HK-2 (cell line): ENCODE results near the gene PLA2G2D.
"Not testable (repeated sequence)": the region's sequence is repeated elsewhere in the genome, so short reads cannot be mapped to it uniquely, and the experiment has no call there.

Experiments
- DNase-seq: peaks from one replicate; pipeline ENCODE4 v3.0.0-alpha.2; 2018; ENCODE audit not compliant: unreplicated experiment

The PLA2G2D gene

GRCh38 chr1:20143318-20143717 lies 24.0 kb upstream of the PLA2G2D start:
- no peak for DNase-seq

DNA sequence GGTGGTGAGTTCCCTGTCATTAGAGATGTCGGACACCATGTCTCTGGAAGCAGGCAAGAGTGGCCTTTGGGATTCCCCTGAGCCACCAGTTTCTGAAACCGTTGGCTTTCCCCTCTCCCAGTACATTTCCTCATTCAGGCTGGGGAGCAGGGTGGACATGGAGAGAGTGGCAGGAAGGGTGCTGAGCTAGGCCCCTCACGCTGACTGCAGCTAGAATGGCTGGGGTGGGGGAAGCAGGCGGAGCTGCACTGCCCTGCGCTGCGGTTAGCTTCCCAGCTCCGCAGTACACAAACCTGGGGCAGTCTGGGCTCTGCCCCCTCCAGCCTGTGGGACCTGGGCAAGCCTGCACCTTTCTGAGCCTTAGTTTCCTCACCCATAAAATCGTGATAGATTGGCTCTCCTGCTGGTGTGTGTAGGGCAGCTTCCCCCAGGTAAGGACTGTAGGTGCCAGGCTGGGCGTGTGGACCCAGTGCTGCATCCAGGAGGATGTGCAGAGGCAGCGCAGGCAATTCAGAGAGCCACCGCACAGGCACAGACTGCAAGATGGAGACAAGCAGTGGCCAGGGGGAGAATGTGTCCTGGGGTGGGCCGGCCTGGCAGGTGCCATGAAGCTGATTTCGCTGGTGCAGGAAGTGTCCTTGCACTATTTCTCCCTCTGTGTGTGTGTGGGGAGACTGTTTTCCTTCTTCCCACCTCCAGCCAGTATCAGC lies 22.8 kb upstream of the PLA2G2D start:
- DNase-seq: no peak

DNA sequence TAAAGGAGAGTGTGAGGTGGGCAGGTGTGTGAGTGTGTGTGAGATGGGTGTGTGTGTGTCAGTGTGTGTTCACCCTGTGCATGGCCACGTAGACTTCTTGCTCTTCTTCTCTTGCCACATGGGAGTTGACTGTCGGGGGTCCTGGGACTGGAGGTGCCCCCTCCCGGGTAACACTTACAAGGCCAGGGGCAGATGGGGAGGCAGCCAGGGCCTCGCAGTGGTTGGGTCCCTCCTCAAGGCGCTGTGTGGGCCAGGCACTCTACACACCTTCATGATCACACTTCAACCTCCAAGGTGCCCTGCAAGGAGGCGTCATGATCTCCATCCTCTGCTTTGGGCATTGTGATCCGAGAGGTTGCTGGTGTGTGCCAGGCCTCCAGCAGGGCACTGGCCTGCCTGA lies 22.1 kb upstream of the PLA2G2D start:
- DNase-seq: no peak

GRCh38 chr1:20141001-20141400 lies 21.7 kb upstream of the PLA2G2D start:
- no peak for DNase-seq

GRCh38 chr1:20139776-20140612 lies 20.7 kb upstream of the PLA2G2D start:
- DNase-seq: no peak

DNA sequence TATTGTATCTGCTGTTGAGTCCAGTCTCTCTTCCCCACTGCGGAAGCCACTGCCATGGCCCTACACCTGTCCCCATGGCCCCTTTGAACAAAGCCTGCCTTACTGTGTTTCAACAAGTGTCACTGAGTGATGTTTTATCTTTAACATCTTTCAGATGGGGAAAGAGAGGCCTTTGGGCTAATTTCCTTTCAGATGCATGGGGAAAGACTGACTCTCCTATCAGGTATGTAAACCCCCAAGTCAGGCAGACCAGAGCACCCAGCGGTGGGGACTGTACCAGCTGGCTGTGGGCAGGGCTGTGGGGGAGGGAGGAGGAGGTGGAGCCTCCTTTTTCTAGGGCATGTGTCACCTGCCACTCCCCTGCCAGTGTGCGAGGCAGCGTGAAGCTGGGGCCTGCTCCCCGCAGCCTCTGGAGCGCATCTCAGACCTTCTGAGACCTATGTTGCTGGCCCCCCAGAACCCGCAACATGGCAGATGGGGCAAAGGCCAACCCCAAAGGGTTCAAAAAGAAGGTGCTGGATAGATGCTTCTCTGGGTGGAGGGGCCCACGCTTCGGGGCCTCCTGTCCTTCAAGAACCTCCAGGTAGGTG lies 19.7 kb upstream of the PLA2G2D start, which contains the start of gene PLA2G2F:
TSS of gene PLA2G2F (plus strand) at position 363 of the 590 bp plus-strand sequence. CDS start at position 468, 105 bp downstream.
- no peak for DNase-seq

GRCh38 chr1:20138346-20138745 lies 19.0 kb upstream of the PLA2G2D start:
- no peak for DNase-seq

- DNase-seq: no peak
These were observed 18.3 kb upstream of the PLA2G2D start for GRCh38 chr1:20137604-20138003.

DNA sequence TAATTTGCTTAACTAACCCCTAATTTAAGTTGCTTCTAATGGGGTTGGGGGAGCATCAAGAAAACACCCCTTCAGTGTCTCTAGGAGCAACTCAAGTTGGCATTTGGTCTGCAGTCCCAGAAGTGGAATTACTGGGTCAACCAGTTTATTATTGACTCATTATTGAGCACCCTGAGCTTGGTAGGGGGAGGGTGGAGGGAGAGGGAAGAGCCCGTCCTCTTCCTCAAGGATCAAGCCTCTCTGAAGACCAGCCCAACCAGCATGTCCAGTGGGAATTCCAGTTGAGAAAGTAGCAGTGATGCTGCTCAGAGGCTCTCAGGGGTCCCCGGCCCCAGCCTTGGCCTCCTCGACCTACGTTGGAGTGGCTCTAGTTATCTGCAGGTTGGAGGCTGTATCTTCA lies 17.7 kb upstream of the PLA2G2D start:
- no peak for DNase-seq

GRCh38 chr1:20136249-20136648 lies 16.9 kb upstream of the PLA2G2D start:
- DNase-seq: no peak

DNA sequence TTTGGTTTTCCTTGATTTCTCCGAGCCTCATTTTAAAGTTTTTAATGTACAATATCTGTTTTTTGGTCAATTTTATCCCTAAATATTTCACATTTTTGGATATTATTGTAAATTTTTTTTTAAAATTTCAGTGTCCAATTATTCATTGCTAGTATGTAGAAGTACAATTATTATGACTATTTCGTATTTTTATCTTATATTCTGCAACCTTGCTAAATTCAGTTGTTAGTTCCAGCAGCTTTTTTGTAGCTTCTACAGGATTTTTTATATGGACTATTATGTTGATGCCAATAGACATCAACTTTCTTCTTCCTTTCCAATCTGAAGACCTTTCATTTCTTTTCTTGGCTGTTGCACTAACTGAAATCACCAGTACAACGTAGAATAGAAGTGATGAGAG lies 15.7 kb upstream of the PLA2G2D start:
- no peak for DNase-seq

GRCh38 chr1:20130518-20130917 lies 11.2 kb upstream of the PLA2G2D start:
- not testable (repeated sequence) for DNase-seq

DNA sequence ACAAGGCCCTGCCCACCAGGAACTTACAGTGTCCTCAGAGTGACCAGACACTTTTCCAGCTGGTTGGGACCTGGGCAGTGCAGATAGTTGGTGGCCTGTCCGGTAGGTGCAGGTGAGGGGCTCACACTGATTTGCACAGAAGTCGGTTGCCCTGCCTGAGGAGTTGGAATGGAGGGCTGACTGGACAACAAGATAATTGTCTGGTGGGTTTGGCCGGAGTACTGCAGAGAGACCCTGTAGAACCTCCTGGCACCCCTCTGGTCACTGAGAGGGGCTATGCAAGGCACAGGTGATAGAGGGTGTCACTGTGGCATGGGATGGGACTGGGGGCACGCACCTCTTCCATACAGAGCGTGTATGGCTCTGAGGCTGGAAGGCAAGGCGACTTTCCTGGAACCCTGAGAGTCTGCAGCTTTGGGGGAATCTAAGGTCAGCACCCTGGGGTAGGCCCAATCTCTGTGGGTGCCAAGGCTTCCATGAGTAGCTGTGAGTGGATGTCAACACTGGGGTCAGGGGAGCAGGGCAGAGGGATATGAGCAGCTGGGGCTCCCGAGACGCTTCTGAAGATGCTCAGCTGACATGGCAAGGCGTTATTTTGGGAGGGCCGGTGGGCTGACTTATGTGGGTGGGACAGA lies 7.6 kb upstream of the PLA2G2D start:
- DNase-seq: no peak

DNA sequence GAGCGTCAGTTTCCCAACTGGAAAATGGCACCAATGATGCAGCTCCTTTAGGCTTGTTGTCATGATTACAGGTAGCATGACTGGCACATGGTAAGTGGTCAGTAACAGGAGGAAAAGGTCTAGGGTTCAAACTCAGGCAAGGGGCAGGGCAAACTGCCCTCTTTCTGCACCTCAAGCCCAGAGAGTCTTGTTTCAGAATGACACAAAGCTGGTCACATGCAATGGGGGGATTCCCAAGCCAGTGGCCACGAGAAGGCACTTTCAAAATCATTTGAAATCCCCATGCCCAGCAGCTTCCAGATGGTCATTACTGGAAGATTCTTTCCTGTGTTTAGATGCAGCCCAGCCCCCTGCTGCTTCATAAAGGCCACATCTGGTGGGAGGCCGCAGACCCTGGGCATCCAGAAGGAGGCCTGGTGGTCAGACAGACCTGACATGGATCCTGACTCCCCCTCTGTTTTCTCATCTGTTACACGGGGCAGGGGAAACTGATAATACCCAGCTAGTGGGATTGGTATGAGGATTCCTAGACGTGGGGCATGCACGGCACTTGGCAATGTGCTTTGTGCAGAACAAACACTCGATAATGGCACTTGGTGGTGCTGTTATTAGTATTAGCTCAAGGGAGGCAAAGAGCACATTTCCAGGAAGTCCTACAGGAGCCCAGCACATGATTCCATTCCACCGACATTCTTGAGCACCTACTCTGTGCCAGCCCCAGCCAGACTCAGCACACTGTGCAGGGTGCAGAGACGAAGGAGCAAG lies 6.9 kb upstream of the PLA2G2D start:
- no peak for DNase-seq

DNA sequence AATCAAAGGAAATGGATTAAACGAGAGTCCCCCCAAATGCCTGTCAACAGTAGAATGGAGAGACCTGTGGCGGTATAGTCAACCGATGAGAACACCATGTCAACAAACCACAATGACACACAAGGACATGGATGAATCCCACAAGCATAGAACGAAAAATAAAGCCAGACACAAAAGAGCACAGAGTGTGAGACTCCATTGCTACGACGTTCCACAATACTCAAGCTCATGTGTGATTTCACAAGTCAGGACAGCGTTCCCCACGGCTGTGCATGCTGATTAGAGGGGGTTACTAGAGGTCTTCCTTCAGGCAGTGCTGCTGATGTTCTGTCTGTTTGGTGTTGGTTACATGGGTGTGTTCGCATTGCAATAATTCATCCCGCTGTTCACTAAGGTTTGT lies 5.8 kb upstream of the PLA2G2D start:
- DNase-seq: no peak

DNA sequence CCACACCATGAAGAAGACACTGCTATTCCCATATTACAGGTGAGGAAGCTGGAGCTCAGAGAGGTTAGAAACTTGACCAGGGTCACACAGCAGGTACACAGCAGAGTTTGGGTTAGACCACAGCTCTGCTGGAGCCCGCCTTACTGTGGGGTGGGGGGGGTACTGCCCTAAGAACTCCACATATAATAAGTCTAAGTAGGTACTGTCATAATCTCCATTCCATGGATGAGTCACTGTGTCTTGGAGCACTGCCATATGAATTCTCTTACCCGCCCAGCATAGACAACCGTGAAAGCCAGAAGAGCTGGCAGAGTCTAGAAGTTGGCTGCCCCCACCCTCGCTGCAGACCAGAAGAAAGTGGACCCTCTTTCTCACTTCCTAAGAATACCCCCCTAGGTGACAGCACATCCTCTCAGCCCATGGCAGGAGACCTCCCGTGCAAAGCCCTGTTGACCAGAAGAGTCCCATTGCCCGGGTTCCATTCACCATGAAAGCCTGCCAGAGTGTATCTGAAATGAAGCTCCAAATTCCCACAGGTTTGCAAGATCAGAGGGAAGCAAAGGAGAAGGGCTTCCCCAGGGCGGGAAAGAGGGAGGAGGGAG lies 5.2 kb upstream of the PLA2G2D start:
- peak; percentile 7 for DNase-seq

DNA sequence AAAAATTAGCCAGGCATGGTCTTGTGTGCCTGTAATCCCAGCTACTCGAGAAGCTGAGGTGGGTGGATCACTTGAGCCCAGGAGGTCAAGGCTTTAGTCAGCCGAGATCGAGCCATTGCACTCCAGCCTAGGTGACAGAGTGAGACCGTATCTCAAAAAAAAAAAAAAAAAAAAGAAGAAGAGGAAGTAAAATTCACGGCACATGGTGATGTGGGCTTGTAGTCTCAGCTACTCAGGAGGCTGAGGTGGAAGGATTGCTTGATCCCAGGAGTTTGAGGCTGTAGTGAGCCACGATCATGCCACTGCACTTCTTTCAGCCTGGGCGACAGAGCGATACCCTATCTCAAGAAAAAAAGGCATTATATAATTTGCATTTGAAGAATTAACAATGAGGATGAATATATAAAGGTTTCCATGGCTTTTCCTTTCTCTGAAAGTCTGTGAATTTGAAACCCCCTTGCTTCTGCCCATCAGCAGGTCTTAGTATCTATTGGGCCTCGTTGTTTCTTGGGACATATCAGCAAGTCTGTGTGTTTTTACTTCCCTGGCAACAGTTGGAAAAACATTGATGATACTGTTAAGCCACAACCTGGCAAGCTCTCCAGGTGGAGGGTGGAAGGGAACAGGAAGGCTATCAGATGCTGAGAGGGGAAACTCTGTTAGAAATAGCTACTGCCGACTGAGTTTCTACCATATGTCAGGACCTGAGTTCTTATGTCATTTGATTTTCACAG lies 4.6 kb upstream of the PLA2G2D start:
- DNase-seq: no peak

DNA sequence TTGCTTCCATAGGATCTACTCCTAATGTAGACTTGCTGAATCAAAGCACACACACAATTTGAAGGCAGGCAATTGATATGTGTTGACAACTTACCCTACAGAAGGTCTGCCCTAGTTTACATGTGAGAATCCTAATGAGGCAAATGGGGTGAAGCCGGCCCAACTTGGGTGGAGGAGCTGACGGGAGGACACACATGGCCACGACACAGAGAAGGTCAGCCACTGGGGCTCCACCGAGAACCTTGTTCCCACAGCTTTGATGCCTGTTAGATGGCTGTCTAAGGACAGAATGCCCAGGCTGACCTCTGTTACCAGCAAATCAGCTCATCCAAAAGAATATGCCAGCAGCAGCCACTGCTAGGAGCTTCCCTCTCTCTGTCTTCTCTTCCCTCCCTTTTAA lies 1.5 kb upstream of the PLA2G2D start:
- DNase-seq: no peak

DNA sequence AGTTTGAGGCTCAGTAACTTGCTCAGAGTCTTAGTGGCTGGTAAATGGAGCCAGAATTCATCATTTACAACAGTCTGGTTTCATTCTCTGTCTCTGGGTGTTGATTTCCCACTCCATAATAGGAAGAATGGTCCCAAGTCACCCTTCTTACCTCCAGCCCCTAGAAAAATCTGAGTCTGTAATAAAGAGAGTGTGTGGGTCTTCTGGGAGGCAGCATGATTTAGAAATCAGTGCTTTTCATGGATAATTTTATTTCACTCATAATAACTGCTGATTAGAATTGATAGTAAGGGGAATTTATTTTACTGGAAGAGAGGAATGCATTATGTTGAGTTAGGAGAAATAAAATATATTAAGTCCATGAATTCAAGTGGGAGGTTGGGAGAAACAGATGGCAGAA lies 2.1 kb downstream of the PLA2G2D start:
- no peak for DNase-seq

GRCh38 chr1:20115916-20116315 lies 3.4 kb downstream of the PLA2G2D start:
- no peak for DNase-seq
